ENCODE results near the gene SYT12. TPM values are rescaled to one million over a fixed set of nuclear protein-coding genes. Genes with fewer than 3 reads are reported as not detected.
"Not testable (repeated sequence)": the region's sequence is repeated elsewhere in the genome, so short reads cannot be mapped to it uniquely, and the experiment has no call there.

SYT12 gene
- total RNA-seq, 1 donor from 2014 or later = 6.3 TPM

- H3K9me3 ChIP-seq = no peaks in the 10 kb centered on the region
- no peak overlapping the region for H3K4me3 ChIP-seq
- H3K27ac ChIP-seq = no peak overlapping the region
- TF ChIP-seq, protein P1, sequence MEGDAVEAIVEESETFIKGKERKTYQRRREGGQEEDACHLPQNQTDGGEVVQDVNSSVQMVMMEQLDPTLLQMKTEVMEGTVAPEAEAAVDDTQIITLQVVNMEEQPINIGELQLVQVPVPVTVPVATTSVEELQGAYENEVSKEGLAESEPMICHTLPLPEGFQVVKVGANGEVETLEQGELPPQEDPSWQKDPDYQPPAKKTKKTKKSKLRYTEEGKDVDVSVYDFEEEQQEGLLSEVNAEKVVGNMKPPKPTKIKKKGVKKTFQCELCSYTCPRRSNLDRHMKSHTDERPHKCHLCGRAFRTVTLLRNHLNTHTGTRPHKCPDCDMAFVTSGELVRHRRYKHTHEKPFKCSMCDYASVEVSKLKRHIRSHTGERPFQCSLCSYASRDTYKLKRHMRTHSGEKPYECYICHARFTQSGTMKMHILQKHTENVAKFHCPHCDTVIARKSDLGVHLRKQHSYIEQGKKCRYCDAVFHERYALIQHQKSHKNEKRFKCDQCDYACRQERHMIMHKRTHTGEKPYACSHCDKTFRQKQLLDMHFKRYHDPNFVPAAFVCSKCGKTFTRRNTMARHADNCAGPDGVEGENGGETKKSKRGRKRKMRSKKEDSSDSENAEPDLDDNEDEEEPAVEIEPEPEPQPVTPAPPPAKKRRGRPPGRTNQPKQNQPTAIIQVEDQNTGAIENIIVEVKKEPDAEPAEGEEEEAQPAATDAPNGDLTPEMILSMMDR (IDR thresholded peaks at IDR 0.05) = no peak
- H3K4me1 ChIP-seq = peaks cover 6 to 10% of the 10 kb centered on the region in 2 donors
- DNase-seq (ENCODE audit: low spot score in 2 of 2) = no peak
- H3K36me3 ChIP-seq = no peaks in the 10 kb centered on the region
- intact Hi-C loops (cut with DNase I) = no loop called here
- no peaks in the 10 kb centered on the region for H3K27me3 ChIP-seq
These were observed 34.9 kb upstream of the SYT12 start for GRCh38 chr11:66987924-66988637.

DNA sequence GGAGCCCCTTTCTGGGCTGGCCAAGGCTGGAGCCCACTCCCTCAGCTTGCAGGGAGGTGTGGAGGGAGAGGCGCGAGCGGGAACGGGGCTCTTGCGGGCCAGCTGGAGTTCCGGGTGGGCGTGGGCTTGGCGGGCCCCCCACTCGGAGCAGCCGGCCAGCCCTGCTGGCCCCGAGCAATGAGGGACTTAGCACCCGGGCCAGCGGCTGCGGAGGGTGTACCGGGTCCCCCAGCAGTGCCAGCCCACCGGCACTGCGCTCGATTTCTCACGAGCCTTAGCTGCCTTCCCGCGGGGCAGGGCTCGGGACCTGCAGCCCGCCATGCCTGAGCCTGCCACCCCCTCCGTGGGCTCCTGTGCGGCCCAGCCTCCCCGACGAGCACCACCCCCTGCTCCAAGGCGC, 34.2 kb upstream of the SYT12 start:
- H3K36me3 ChIP-seq; DNase-seq (ENCODE audit: low spot score in 2 of 2); H3K27ac ChIP-seq; H3K4me3 ChIP-seq; H3K4me1 ChIP-seq; H3K9me3 ChIP-seq; intact Hi-C loops (cut with DNase I); H3K27me3 ChIP-seq: not testable (repeated sequence)

DNA sequence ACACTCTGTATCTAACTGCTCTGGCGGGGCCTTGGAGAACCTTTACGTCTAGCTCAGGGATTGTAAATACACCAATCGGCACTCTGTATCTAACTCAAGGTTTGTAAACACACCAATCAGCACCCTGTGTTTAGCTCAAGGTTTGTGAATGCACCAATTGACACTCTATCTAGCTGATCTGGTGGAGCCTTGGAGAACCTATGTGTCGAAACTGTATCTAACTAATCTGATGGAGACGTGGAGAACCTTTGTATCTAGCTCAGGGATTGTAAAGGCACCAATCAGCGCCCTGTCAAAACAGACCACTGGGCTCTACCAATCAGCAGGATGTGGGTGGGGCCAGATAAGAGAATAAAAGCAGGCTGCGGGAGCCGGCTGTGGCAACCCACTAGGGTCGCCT, 33.6 kb upstream of the SYT12 start:
- DNase-seq (ENCODE audit: low spot score in 2 of 2); H3K27ac ChIP-seq; H3K9me3 ChIP-seq; H3K36me3 ChIP-seq; H3K27me3 ChIP-seq; intact Hi-C loops (cut with DNase I); H3K4me3 ChIP-seq; H3K4me1 ChIP-seq: not testable (repeated sequence)

DNA sequence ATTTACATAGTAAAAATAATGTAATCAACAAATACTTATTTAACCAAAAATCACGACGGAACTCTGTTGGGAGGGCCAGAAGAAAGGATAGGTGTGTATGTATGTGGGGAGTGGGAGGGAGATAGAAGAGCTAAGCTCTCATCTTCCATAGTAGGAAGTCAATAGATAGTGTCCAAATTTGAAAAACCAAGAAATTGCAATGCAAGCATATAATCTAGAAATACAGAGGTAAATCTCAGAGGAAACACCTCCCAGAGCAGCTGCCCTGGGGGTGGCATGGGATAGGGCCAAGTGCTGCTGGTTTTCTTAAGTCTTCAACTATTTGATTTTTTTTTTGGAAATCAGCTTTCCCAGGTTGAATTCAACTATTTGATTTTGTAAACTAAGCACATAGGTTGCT, 30.9 kb upstream of the SYT12 start:
- Histone ChIP-seq H3K4me3 (no peak overlapping the region), H3K9me3 (no peaks in the 10 kb centered on the region), H3K27ac (no peak overlapping the region), H3K36me3 (no peaks in the 10 kb centered on the region), H3K27me3 (no peaks in the 10 kb centered on the region), H3K4me1 (no peaks in the 10 kb centered on the region)
- TF ChIP-seq, protein P1 (IDR thresholded peaks at IDR 0.05) = no peak
- DNase-seq (ENCODE audit: low spot score in 2 of 2) = no peak
- intact Hi-C loops (cut with DNase I) = no loop called here

DNA sequence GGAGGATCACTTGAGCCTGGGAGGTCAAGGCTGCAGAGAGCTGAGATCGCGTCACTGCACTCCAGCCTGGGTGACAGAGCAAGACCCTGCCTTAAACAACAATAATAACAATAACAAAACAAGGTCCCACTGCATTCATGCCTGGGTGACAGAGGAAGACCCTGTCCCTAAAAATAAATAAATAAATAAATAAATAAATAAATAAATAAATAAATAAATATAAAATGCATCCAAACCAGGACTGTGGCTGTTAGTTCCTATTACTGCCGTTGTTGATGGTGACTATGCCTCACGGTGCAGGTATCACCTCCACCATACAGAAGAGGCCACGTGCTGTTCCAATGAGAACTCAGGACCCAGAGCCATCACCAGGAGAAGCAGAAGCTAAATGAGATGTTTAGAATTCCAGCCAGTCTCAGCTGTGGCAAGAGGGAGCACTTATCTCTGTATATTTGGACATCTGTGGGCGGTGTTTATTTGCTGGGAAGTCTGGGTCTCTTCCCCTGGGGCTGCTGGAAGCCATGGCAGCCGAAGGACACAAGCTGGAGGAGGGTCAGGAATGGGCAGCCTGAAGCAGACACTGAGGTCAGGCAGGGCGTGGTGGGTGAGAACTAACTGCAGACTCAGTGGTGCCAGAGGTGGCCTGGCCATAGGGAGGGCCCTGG, 26.2 kb upstream of the SYT12 start:
- Histone ChIP-seq H3K4me1 (no peaks in the 10 kb centered on the region), H3K27ac (no peak overlapping the region), H3K9me3 (no peaks in the 10 kb centered on the region), H3K27me3 (no peaks in the 10 kb centered on the region), H3K4me3 (no peak overlapping the region), H3K36me3 (no peaks in the 10 kb centered on the region)
- DNase-seq (ENCODE audit: low spot score in 2 of 2) = no peak
- intact Hi-C loops (cut with DNase I) = no loop called here
- TF ChIP-seq, protein P1 (IDR thresholded peaks at IDR 0.05) = no peak

DNA sequence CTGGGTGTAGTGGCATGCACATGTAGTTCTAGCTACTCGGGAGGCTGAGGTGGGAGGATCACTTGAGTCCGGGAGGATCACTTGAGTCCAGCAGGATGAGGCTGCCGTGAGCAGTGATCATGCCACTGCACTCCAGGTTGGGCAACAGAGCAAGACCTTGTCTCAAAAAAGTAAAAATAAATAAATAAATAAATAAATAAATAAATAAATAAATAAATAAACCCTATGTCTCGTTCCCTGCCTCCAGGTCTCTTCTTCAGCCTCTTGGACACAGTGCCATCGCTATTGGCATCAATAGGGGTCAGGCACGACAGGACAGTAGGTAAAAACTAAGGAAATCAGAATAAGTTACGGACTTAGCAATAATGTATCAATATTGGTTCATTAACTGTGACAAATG, 23.4 kb upstream of the SYT12 start:
- intact Hi-C loops (cut with DNase I) = no loop called here
- Histone ChIP-seq H3K27me3 (no peaks in the 10 kb centered on the region), H3K4me3 (no peak overlapping the region), H3K4me1 (no peaks in the 10 kb centered on the region), H3K27ac (no peak overlapping the region), H3K9me3 (no peaks in the 10 kb centered on the region), H3K36me3 (no peaks in the 10 kb centered on the region)
- DNase-seq (ENCODE audit: low spot score in 2 of 2) = no peak
- TF ChIP-seq, protein P1 (IDR thresholded peaks at IDR 0.05) = no peak
